ENCODE data around the gene DPP6. TPM values are rescaled to one million over a fixed set of nuclear protein-coding genes. Genes with fewer than 3 reads are reported as not detected.

DPP6 gene
- total and polyA plus RNA-seq, 2 experiments from 2014 or later: 0.21 TPM; not detected in 1

DNA sequence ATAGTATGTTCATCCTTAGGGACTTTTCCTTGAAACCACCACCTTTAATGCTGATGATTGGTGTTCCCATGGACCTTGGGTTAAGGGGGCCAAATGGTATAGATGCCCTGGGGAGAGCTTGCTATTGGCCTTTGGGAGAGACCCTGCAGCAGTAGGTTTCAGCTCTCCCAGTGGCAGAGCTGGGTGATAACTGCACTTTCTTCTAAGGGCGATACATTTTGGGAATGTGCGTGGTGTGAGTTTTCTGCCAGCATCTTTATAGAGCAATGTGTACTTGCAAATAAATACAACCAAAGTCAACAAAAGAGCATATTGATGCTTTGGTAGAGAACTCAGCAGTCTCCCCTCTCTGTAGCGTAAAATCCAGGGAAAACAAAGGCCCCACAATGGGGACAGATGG, 546.7 kb downstream of the DPP6 start:
- Histone ChIP-seq H3K4me3 (no peak overlapping the region), H3K27ac (no peak overlapping the region), H3K9me3 (ENCODE audit: low read depth) (no peaks in the 10 kb centered on the region), H3K4me1 (ENCODE audit: low read depth) (no peaks in the 10 kb centered on the region), H3K36me3 (no peaks in the 10 kb centered on the region), H3K27me3 (no peaks in the 10 kb centered on the region)
- TF ChIP-seq, protein P1, sequence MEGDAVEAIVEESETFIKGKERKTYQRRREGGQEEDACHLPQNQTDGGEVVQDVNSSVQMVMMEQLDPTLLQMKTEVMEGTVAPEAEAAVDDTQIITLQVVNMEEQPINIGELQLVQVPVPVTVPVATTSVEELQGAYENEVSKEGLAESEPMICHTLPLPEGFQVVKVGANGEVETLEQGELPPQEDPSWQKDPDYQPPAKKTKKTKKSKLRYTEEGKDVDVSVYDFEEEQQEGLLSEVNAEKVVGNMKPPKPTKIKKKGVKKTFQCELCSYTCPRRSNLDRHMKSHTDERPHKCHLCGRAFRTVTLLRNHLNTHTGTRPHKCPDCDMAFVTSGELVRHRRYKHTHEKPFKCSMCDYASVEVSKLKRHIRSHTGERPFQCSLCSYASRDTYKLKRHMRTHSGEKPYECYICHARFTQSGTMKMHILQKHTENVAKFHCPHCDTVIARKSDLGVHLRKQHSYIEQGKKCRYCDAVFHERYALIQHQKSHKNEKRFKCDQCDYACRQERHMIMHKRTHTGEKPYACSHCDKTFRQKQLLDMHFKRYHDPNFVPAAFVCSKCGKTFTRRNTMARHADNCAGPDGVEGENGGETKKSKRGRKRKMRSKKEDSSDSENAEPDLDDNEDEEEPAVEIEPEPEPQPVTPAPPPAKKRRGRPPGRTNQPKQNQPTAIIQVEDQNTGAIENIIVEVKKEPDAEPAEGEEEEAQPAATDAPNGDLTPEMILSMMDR (IDR thresholded peaks at IDR 0.05; ENCODE audit: low read depth, low read length): no peak
- no peak for DNase-seq (ENCODE audit: low read depth in 1 of 2, low spot score in 1 of 2)

DNA sequence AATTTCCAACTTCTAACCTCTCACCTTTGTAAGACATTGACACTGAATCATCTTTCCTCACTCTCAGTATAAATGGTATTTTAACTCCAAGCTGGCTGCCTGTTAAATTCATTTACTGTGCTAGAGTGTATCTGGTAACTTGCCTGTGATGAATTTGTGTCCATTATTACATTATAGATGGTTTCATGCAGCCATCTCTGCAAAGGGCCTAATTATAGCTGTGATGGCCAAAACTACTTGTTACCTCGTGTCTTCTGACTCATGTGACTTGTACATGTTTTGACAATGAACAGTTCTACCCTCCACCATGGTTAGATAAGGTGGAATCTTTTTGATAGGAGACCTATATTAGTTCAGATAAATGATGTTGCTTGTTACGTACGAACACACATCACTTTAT, 558.7 kb downstream of the DPP6 start:
- Histone ChIP-seq H3K4me3 (no peak overlapping the region), H3K4me1 (ENCODE audit: low read depth) (no peaks in the 10 kb centered on the region), H3K27me3 (no peaks in the 10 kb centered on the region), H3K36me3 (no peaks in the 10 kb centered on the region), H3K9me3 (ENCODE audit: low read depth) (no peaks in the 10 kb centered on the region), H3K27ac (no peak overlapping the region)
- TF ChIP-seq, protein P1 (IDR thresholded peaks at IDR 0.05; ENCODE audit: low read depth, low read length): no peak
- no peak for DNase-seq (ENCODE audit: low read depth in 1 of 2, low spot score in 1 of 2)

DNA sequence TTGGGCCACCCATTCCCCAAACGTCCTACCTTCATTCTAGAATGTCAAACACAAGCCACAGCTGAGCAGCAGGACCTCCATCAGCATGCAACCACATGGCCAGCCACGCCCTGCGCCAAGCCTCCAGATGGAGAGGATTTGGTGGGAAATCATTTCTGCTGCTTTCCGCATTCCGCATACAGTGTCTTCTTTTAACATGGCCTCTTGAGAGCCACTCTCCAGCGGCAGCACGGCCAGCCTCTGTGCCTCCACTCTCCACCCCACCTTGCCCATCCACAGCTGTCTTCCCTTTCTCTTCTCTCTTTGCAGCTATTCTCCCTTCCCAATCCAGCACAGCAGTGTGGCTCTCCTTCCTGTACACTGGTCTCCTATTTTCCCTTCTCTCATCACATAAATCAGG, 561.6 kb downstream of the DPP6 start:
- TF ChIP-seq, protein P1 (IDR thresholded peaks at IDR 0.05; ENCODE audit: low read depth, low read length): no peak
- Histone ChIP-seq H3K4me1 (ENCODE audit: low read depth) (no peaks in the 10 kb centered on the region), H3K36me3 (no peaks in the 10 kb centered on the region), H3K27ac (no peak overlapping the region), H3K27me3 (no peaks in the 10 kb centered on the region), H3K4me3 (no peak overlapping the region), H3K9me3 (ENCODE audit: low read depth) (no peaks in the 10 kb centered on the region)
- DNase-seq (ENCODE audit: low read depth in 1 of 2, low spot score in 1 of 2): no peak

DNA sequence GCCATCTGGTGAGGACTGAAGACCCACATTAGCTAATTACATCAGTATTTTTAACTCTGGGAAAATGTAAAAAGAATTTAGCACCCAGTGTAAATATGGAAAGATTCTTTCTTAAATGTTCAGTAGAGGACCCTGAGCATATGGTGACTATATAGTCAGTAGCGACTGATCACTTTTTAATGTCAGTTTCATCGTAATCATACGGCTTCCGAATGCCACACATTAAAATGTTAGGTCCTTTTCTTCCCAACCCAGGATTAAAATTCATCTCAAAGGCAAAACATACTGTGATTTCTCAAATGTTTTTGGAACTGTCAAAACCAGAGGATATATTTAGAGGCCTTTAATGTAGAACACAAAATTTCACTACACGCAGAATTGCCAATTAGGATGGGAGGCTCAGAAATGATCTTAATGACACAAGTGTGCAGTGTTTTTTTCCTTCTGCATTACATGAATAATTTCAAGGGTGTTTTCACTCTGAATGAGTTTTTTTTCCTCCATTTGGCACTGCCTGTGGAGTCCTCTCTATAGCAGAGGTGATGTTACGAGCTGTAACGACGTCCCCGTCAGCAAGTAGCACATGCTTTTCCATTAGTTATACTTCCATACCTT, 568.0 kb downstream of the DPP6 start:
- Histone ChIP-seq H3K27ac (no peak overlapping the region), H3K27me3 (no peaks in the 10 kb centered on the region), H3K4me3 (no peak overlapping the region), H3K36me3 (no peaks in the 10 kb centered on the region), H3K4me1 (ENCODE audit: low read depth) (no peaks in the 10 kb centered on the region), H3K9me3 (ENCODE audit: low read depth) (no peaks in the 10 kb centered on the region)
- no peak for DNase-seq (ENCODE audit: low read depth in 1 of 2, low spot score in 1 of 2)
- TF ChIP-seq, protein P1 (IDR thresholded peaks at IDR 0.05; ENCODE audit: low read depth, low read length): no peak

DNA sequence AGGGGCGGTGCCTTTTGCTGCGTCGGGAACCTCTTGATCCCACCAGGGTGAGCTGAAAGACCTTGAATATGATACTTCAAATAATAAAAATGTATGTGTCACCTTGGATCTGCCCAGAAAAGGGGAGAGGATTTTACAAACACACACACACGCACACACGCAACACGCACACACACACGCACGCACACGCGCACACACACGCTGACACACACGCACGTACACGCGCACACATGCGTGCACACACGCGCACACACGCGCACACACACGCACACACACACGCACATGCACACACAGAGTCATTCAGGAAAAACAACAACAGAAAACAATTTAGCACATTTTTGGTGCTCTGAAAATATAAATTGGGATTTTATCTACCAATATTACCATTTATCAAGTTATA, 571.2 kb downstream of the DPP6 start:
- H3K27ac ChIP-seq: no peak overlapping the region
- H3K27me3 ChIP-seq: no peaks in the 10 kb centered on the region
- H3K36me3 ChIP-seq: no peaks in the 10 kb centered on the region
- no peaks in the 10 kb centered on the region for H3K4me1 ChIP-seq (ENCODE audit: low read depth)
- H3K9me3 ChIP-seq (ENCODE audit: low read depth): no peaks in the 10 kb centered on the region
- H3K4me3 ChIP-seq: no peak overlapping the region
- no peak for DNase-seq (ENCODE audit: low read depth in 1 of 2, low spot score in 1 of 2)
- TF ChIP-seq, protein P1 (IDR thresholded peaks at IDR 0.05; ENCODE audit: low read depth, low read length): no peak

Measured in cardiac muscle cell (in vitro differentiated cells and primary cell).